HT1080 (cell line): Measurements from ENCODE around the gene SCAF8. TPM values are rescaled to one million over a fixed set of nuclear protein-coding genes. Genes with fewer than 3 reads are reported as not detected.
"Not testable (repeated sequence)": the region's sequence is repeated elsewhere in the genome, so short reads cannot be mapped to it uniquely, and the experiment has no call there.

Experiments
- DNase-seq: peaks from one replicate; pipeline ENCODE4 v3.0.0-alpha.2; 2015; ENCODE audit warnings: low read depth
- total RNA-seq: library from RNA; depleted of rRNA; stranded (reverse); fragments of >200 nt; shearing (Covaris generic); gene quantifications from 2 replicates; pipeline ENCODE4 v1.2.3, GENCODE V29; 2014

SCAF8 gene
- total RNA-seq, 1 experiment from 2014 or later = 24.7 TPM

- DNase-seq = not testable (repeated sequence)
Measured at GRCh38 chr6:154779157-154779556, 45.9 kb downstream of the SCAF8 start.

GRCh38 chr6:154782193-154782592 lies 49.0 kb downstream of the SCAF8 start:
- DNase-seq = no peak

- no peak for DNase-seq
Measured at GRCh38 chr6:154783229-154783628, 50.0 kb downstream of the SCAF8 start.

GRCh38 chr6:154785075-154785474 lies 51.9 kb downstream of the SCAF8 start:
- no peak for DNase-seq

- no peak for DNase-seq
Measured at GRCh38 chr6:154786144-154786868, 53.1 kb downstream of the SCAF8 start.

- no peak for DNase-seq
Measured at GRCh38 chr6:154791556-154792317, 58.5 kb downstream of the SCAF8 start.

GRCh38 chr6:154792325-154792724 lies 59.1 kb downstream of the SCAF8 start:
- DNase-seq = no peak

- DNase-seq = no peak
Measured at GRCh38 chr6:154792761-154793160, 59.5 kb downstream of the SCAF8 start.

- no peak for DNase-seq
Measured at GRCh38 chr6:154796484-154796883, 63.3 kb downstream of the SCAF8 start.

GRCh38 chr6:154797857-154798256 lies 64.6 kb downstream of the SCAF8 start:
- no peak for DNase-seq

- no peak for DNase-seq
Measured at GRCh38 chr6:154800338-154800737, 67.1 kb downstream of the SCAF8 start.

- DNase-seq = peak; percentile 13
Measured at GRCh38 chr6:154805288-154805911, 72.2 kb downstream of the SCAF8 start.

GRCh38 chr6:154806804-154807203 lies 73.6 kb downstream of the SCAF8 start:
- DNase-seq = no peak

GRCh38 chr6:154811663-154812062 lies 78.4 kb downstream of the SCAF8 start:
- DNase-seq = not testable (repeated sequence)

- DNase-seq = no peak
Measured at GRCh38 chr6:154814063-154814462, 80.8 kb downstream of the SCAF8 start.

GRCh38 chr6:154815938-154816820 lies 83.0 kb downstream of the SCAF8 start:
- no peak for DNase-seq

GRCh38 chr6:154821099-154821498 lies 87.9 kb downstream of the SCAF8 start:
- no peak for DNase-seq

GRCh38 chr6:154821638-154822037 lies 88.4 kb downstream of the SCAF8 start:
- no peak for DNase-seq

- no peak for DNase-seq
Measured at GRCh38 chr6:154822947-154823558, 89.8 kb downstream of the SCAF8 start.

GRCh38 chr6:154824076-154824475 lies 90.9 kb downstream of the SCAF8 start:
- no peak for DNase-seq

GRCh38 chr6:154829970-154830369 lies 96.8 kb downstream of the SCAF8 start:
- no peak for DNase-seq
